Panc1 (cell line): Measurements from ENCODE around the gene GRM6. TPM values are rescaled to one million over a fixed set of nuclear protein-coding genes. Genes with fewer than 3 reads are reported as not detected.

Source experiments
- ATAC-seq: fragments of 200-7000 bp; cut with Tn5 transposase; 2 replicates; pipeline ENCODE4 v1.9.1; 2020; ENCODE audit warnings: mild to moderate bottlenecking, moderate library complexity
- BruUV-seq: library from RNA; stranded (reverse); fragments of 400-500 nt; replicated peaks from 2 replicates; lab custom pipeline; 2021; lab: Mats Ljungman, UMichigan
- CTCF ChIA-PET: fragments of 300-600 bp; sonication (Branson Sonifier 250); formaldehyde crosslinking; loops from one replicate; lab custom pipeline; 2022; ENCODE audit warnings: antibody characterized with exemption; lab: Charles Lee
- POLR2A ChIA-PET: fragments of 300-600 bp; sonication (Branson Sonifier 250); formaldehyde crosslinking; loops from one replicate; lab custom pipeline; 2022; ENCODE audit warnings: antibody characterized with exemption; lab: Charles Lee
- DNase-seq: peaks from one replicate; pipeline ENCODE4 v3.0.0-alpha.2; 2010; ENCODE audit warnings: low read depth, low spot score
- H3K27ac ChIP-seq: 2 replicates; pipeline ENCODE4 v1.5.1; 2011; ENCODE audit warnings: mild to moderate bottlenecking, low read length, inconsistent platforms
- H3K27me3 ChIP-seq: fragments of 200-500 bp; sonication (Bioruptor generic); 2 replicates; pipeline ENCODE4 v1.6.0; 2014; ENCODE audit warnings: low read length, inconsistent platforms; ENCODE audit not compliant: control insufficient read depth, insufficient read depth
- H3K36me3 ChIP-seq: fragments of 200-500 bp; sonication (Bioruptor generic); 2 replicates; pipeline ENCODE4 v1.5.1; 2014; ENCODE audit warnings: inconsistent platforms, mild to moderate bottlenecking, low read length, moderate library complexity; ENCODE audit not compliant: control insufficient read depth, insufficient read depth
- H3K4me1 ChIP-seq: 2 replicates; pipeline ENCODE4 v1.5.1; 2011; ENCODE audit warnings: inconsistent platforms, mild to moderate bottlenecking, low read length, moderate library complexity; ENCODE audit not compliant: control insufficient read depth, insufficient read depth
- H3K4me3 ChIP-seq, 2 experiments: 2 replicates each; pipeline ENCODE4 v1.5.1; 2011 to 2012; ENCODE audit warnings: low read depth in 2 of 2, low read length in 2 of 2, mild to moderate bottlenecking in 2 of 2, inconsistent platforms in 1 of 2, moderate library complexity in 1 of 2
- H3K9me3 ChIP-seq: fragments of 200-500 bp; sonication (Bioruptor generic); 2 replicates; pipeline ENCODE4 v1.5.1; 2014; ENCODE audit warnings: low read depth, mild to moderate bottlenecking, inconsistent platforms, low read length, moderate library complexity; ENCODE audit not compliant: control insufficient read depth, insufficient read depth
- POLR2AphosphoS5 ChIP-seq: IDR thresholded peaks from 2 replicates; pipeline ENCODE4 v1.6.1; 2012; ENCODE audit warnings: mild to moderate bottlenecking, low read depth, low read length, moderate library complexity
- SIN3A ChIP-seq: IDR thresholded peaks from 2 replicates; pipeline ENCODE4 v1.6.1; 2012; ENCODE audit warnings: low read depth, mild to moderate bottlenecking, low read length, moderate library complexity, borderline replicate concordance; ENCODE audit not compliant: insufficient read depth
- TCF7L2 ChIP-seq: IDR thresholded peaks from 2 replicates; pipeline ENCODE4 v1.6.1; 2011; ENCODE audit warnings: mild to moderate bottlenecking, low read depth, low read length, inconsistent platforms
- in situ Hi-C: cut with HindIII; loops from 2 replicates; pipeline ENCODE4 v1.10.0; 2016; ENCODE audit warnings: low sequenced_read_pairs, low pct_unique_long_range_greater_than_20kb
- intact Hi-C: fragments of 100-400 bp; cut with micrococcal nuclease; formaldehyde crosslinking; loops from one replicate; pipeline ENCODE4 v1.10.0; 2022; ENCODE audit not compliant: unreplicated experiment
- total RNA-seq: library from RNA; stranded (reverse); gene quantifications from one replicate; pipeline ENCODE4 v1.2.1, GENCODE V29; 2021; ENCODE audit not compliant: unreplicated experiment
- TF ChIP-seq, protein P1 (sequence below), 2 experiments: IDR thresholded peaks; 2 replicates each; pipeline ENCODE4 v1.6.1; 2011 to 2012; ENCODE audit warnings: low read depth in 2 of 2, control low read depth in 1 of 2, low read length in 1 of 2, mild to moderate bottlenecking in 1 of 2, moderate library complexity in 1 of 2; ENCODE audit not compliant: insufficient read depth in 1 of 2
- TF ChIP-seq, protein P2 (sequence below): fragments of 450-650 bp; IDR thresholded peaks from 2 replicates; pipeline ENCODE4 v1.5.1; 2017; ENCODE audit warnings: mild to moderate bottlenecking

The GRM6 gene
- total RNA-seq, 1 experiment from 2014 or later, result not detected

DNA sequence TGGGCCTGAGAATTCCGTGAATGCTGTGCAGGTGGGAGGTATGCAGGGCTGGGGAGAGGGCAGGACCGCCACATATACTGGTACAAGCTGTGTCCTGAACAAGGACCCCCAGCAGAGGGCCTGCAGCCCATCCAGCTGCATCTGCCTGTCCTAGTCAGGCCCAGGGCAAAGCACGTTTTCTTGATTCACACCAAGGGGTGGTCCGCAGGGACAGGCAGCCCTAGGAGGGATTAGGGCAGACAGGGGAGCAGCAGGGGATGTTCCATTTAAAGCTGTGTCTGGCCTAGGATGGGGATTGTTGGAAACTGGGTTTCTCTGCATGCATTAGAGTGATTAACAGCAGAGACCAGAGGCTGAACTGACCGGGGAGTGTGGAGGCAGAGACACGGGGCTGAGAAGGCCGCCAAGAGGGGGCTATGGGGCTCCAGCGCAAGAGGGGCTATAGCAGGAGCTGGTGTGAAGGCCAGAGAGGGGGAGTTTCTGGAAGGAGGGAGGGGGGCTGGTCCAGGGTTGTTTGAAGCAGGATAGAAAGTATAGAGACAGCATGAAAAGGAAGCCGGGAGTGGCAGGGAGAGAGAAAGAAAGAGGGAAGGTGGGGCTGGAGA is 2.7 kb downstream of the GRM6 start:
- intact Hi-C loops (no loop called here), in situ Hi-C loops (no loop called here)
- CTCF ChIA-PET, result no interaction called here
- no TSS peak for BruUV-seq
- TF ChIP-seq SIN3A (no peak), TCF7L2 (no peak), POLR2AphosphoS5 (no peak)
- TF ChIP-seq, protein P1, sequence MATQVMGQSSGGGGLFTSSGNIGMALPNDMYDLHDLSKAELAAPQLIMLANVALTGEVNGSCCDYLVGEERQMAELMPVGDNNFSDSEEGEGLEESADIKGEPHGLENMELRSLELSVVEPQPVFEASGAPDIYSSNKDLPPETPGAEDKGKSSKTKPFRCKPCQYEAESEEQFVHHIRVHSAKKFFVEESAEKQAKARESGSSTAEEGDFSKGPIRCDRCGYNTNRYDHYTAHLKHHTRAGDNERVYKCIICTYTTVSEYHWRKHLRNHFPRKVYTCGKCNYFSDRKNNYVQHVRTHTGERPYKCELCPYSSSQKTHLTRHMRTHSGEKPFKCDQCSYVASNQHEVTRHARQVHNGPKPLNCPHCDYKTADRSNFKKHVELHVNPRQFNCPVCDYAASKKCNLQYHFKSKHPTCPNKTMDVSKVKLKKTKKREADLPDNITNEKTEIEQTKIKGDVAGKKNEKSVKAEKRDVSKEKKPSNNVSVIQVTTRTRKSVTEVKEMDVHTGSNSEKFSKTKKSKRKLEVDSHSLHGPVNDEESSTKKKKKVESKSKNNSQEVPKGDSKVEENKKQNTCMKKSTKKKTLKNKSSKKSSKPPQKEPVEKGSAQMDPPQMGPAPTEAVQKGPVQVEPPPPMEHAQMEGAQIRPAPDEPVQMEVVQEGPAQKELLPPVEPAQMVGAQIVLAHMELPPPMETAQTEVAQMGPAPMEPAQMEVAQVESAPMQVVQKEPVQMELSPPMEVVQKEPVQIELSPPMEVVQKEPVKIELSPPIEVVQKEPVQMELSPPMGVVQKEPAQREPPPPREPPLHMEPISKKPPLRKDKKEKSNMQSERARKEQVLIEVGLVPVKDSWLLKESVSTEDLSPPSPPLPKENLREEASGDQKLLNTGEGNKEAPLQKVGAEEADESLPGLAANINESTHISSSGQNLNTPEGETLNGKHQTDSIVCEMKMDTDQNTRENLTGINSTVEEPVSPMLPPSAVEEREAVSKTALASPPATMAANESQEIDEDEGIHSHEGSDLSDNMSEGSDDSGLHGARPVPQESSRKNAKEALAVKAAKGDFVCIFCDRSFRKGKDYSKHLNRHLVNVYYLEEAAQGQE (IDR thresholded peaks at IDR 0.05; ENCODE audit: insufficient read depth in 1 of 2, low read depth in 2 of 2, low read length in 1 of 2), result no peak
- TF ChIP-seq, protein P2, sequence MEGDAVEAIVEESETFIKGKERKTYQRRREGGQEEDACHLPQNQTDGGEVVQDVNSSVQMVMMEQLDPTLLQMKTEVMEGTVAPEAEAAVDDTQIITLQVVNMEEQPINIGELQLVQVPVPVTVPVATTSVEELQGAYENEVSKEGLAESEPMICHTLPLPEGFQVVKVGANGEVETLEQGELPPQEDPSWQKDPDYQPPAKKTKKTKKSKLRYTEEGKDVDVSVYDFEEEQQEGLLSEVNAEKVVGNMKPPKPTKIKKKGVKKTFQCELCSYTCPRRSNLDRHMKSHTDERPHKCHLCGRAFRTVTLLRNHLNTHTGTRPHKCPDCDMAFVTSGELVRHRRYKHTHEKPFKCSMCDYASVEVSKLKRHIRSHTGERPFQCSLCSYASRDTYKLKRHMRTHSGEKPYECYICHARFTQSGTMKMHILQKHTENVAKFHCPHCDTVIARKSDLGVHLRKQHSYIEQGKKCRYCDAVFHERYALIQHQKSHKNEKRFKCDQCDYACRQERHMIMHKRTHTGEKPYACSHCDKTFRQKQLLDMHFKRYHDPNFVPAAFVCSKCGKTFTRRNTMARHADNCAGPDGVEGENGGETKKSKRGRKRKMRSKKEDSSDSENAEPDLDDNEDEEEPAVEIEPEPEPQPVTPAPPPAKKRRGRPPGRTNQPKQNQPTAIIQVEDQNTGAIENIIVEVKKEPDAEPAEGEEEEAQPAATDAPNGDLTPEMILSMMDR, result no peak
- Histone ChIP-seq H3K9me3 (no peaks in the 10 kb centered on the region), H3K27me3 (no peaks in the 10 kb centered on the region), H3K36me3 (no peaks in the 10 kb centered on the region), H3K27ac (no peak overlapping the region), H3K4me1 (no peaks in the 10 kb centered on the region), H3K4me3 (no peak overlapping the region)
- POLR2A ChIA-PET, result no interaction called here
- no peak for ATAC-seq
- no peak for DNase-seq

DNA sequence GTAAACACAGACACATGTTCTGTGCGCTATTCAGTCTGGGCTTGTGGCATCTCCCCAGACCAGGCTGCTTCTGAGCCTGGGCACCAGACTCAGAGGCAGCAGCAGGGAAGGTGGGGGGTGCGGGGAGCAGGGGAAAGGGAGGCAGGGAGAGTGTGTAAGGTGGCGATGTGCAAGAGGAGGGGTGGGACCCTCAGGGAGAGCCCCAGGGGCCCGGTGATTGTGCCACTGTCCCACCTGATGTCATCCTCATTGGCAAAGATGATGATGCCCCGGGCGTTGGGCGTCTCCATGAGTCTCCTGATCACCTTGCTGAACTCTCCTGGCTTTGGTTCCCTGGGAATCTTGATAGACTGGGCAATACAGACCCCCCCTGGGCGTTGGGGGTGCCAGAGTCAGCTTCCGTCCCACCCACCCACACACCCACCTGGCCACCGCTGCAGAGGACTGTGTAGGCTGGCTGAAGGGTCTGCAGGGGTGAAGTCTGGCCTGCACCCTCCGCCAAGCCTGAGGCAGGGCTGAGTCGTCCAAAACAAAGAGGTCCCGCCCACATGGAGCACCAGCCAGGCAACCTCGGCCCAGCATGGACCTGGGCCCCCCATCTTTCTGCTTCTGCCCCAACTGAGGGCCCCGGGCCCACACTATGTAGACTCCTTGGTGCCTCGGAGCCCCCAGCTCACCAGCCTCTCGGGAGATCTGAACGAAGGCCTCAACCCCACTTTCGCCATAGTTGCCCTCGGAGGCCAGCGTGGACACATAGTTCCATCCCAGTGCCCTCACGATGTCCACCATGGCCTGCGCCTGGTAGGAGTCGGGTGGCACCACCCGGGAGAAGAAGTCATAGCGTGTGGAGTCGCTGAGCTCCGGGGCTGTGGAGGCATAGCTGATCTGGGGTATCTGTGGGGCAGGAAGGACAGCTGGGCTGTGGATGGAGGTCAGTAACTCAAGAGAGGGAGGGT is 3.7 kb downstream of the GRM6 start:
- H3K4me1 ChIP-seq, result no peaks in the 10 kb centered on the region
- DNase-seq, result no peak
- TF ChIP-seq, protein P1 (IDR thresholded peaks at IDR 0.05; ENCODE audit: insufficient read depth in 1 of 2, low read depth in 2 of 2, low read length in 1 of 2), result no peak
- TF ChIP-seq TCF7L2 (no peak), POLR2AphosphoS5 (no peak), SIN3A (no peak)
- TF ChIP-seq, protein P2, result no peak
- H3K27ac ChIP-seq, result no peak overlapping the region
- H3K9me3 ChIP-seq, result no peaks in the 10 kb centered on the region
- ATAC-seq, result no peak
- ChIA-PET CTCF (no interaction called here), POLR2A (no interaction called here)
- intact Hi-C loops, result no loop called here
- BruUV-seq, result no TSS peak
- H3K4me3 ChIP-seq, result no peak overlapping the region
- no peaks in the 10 kb centered on the region for H3K36me3 ChIP-seq
- no peaks in the 10 kb centered on the region for H3K27me3 ChIP-seq
- in situ Hi-C loops, result no loop called here
